HepG2 (cell line): ENCODE results near the gene KCNH6. TPM values are rescaled to one million over a fixed set of nuclear protein-coding genes. Genes with fewer than 3 reads are reported as not detected.
A peak's percentile ranks its signal among the peaks of the same experiment; 100 is the strongest.

Experiments
- ARHGAP35 ChIP-seq: sonication (generic); formaldehyde crosslinking; IDR thresholded peaks from 2 replicates; pipeline ENCODE4 v1.9.0; 2022; ENCODE audit warnings: mild to moderate bottlenecking, inconsistent platforms, moderate library complexity, missing genetic modification reagents, borderline replicate concordance
- ARID4A ChIP-seq: sonication (generic); formaldehyde crosslinking; IDR thresholded peaks from 2 replicates; pipeline ENCODE4 v1.5.0; 2020; ENCODE audit warnings: mild to moderate bottlenecking, missing genetic modification reagents, borderline replicate concordance
- ERF ChIP-seq: IDR thresholded peaks from 2 replicates; pipeline ENCODE4 v1.6.1; 2018; ENCODE audit warnings: missing biosample characterization, missing genetic modification reagents
- MBD4 ChIP-seq: IDR thresholded peaks from 2 replicates; pipeline ENCODE4 v1.6.1; 2012; ENCODE audit warnings: low read length, inconsistent platforms, borderline replicate concordance
- MYNN ChIP-seq: sonication (generic); formaldehyde crosslinking; IDR thresholded peaks from 2 replicates; pipeline ENCODE4 v1.4.0; 2020; ENCODE audit warnings: mild to moderate bottlenecking, low read depth, missing genetic modification reagents
- NAIF1 ChIP-seq: sonication (generic); formaldehyde crosslinking; IDR thresholded peaks from 2 replicates; pipeline ENCODE4 v1.5.0; 2020; ENCODE audit warnings: mild to moderate bottlenecking, missing genetic modification reagents, borderline replicate concordance
- SMYD3 ChIP-seq: sonication (generic); formaldehyde crosslinking; IDR thresholded peaks from 2 replicates; pipeline ENCODE4 v1.8.1; 2023; ENCODE audit warnings: mild to moderate bottlenecking, missing genetic modification reagents
- TAF15 ChIP-seq: fragments of 200-400 bp; formaldehyde crosslinking; IDR thresholded peaks from one replicate; pipeline ENCODE4 v1.6.1; 2018; ENCODE audit warnings: mild to moderate bottlenecking, low read depth, low read length; ENCODE audit not compliant: poor library complexity, severe bottlenecking
- ZNF10 ChIP-seq: sonication (generic); formaldehyde crosslinking; IDR thresholded peaks from 2 replicates; pipeline ENCODE4 v1.4.0; 2020; ENCODE audit warnings: mild to moderate bottlenecking, low read depth, missing genetic modification reagents, borderline replicate concordance
- ZNF101 ChIP-seq: sonication (generic); formaldehyde crosslinking; IDR thresholded peaks from 2 replicates; pipeline ENCODE4 v1.4.0; 2020; ENCODE audit warnings: mild to moderate bottlenecking, low read depth, missing genetic modification reagents, borderline replicate concordance
- ZNF30 ChIP-seq: sonication (generic); formaldehyde crosslinking; IDR thresholded peaks from 2 replicates; pipeline ENCODE4 v1.5.0; 2020; ENCODE audit warnings: mild to moderate bottlenecking, missing genetic modification reagents
- ZNF451 ChIP-seq: sonication (generic); formaldehyde crosslinking; IDR thresholded peaks from 2 replicates; pipeline ENCODE4 v1.5.0; 2020; ENCODE audit warnings: mild to moderate bottlenecking, missing genetic modification reagents
- ZNF460 ChIP-seq: sonication (generic); formaldehyde crosslinking; IDR thresholded peaks from 2 replicates; pipeline ENCODE4 v1.5.1; 2020; ENCODE audit warnings: missing genetic modification reagents, mild to moderate bottlenecking, borderline replicate concordance
- polyA plus RNA-seq, 8 experiments: library from polyadenylated mRNA; depleted of rRNA in 3 of 8; stranded (reverse) in 7 of 8; unstranded in 1 of 8; fragments of >200 nt; fragmentation: Illumina TruSeq in 4 of 8; extraction: Trizol in 4 of 8; gene quantifications; 2 replicates each; pipeline versions ENCODE4 v1.2.1 to v1.2.3, GENCODE V29; 2011 to 2016; ENCODE audit warnings: low read depth in 4 of 8, missing spikeins in 1 of 8, mixed read lengths in 1 of 8; ENCODE audit not compliant: insufficient read depth in 1 of 8
- total RNA-seq, 5 experiments: library from RNA; depleted of rRNA; stranded (reverse); fragments of >200 nt; fragmentation: Illumina TruSeq; extraction: Trizol; gene quantifications; 2 replicates each; pipeline ENCODE4 v1.2.3, GENCODE V29; 2016; ENCODE audit warnings: low read depth in 1 of 5
- TF ChIP-seq, protein P1 (sequence below): IDR thresholded peaks from 2 replicates; pipeline ENCODE4 v1.6.1; 2016; ENCODE audit warnings: missing biosample characterization, missing genetic modification reagents, low read depth
- TF ChIP-seq, protein P2 (sequence below): IDR thresholded peaks from 2 replicates; pipeline ENCODE4 v1.4.0; 2020; ENCODE audit warnings: mild to moderate bottlenecking, missing genetic modification reagents
- TF ChIP-seq, protein P3 (sequence below): sonication (generic); formaldehyde crosslinking; IDR thresholded peaks from 2 replicates; pipeline ENCODE4 v1.9.0; 2021; ENCODE audit warnings: missing genetic modification reagents, mild to moderate bottlenecking, borderline replicate concordance

Gene KCNH6
- total and polyA plus RNA-seq, 2 of the 13 experiments (the other 11 are each of a cell fraction or from before 2014, with no cell fraction given) = 0.05 to 0.18 TPM

GRCh38 chr17:63549946-63550816 is 27.0 kb downstream of the KCNH6 start, which contains the start of gene DCAF7 (continued):
- peak; percentile 96 for TF ChIP-seq TAF15
- TF ChIP-seq, protein P1, sequence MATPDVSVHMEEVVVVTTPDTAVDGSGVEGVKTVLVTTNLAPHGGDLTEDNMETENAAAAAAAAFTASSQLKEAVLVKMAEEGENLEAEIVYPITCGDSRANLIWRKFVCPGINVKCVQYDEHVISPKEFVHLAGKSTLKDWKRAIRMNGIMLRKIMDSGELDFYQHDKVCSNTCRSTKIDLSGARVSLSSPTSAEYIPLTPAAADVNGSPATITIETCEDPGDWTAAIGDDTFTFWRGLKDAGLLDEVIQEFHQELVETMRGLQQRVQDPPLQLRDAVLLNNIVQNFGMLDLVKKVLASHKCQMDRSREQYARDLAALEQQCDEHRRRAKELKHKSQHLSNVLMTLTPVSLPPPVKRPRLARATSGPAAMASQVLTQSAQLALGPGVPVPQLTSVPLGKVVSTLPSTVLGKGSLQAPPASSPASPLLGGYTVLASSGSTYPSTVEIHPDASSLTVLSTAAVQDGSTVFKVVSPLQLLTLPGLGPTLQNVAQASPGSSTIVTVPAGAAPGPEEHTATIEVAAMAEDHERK = peak; percentile 65; the same call in 1 of the 2 replicates
- peak; percentile 95 for TF ChIP-seq ARHGAP35 (CRISPR knock-in tag)
- TF ChIP-seq NAIF1 (CRISPR knock-in tag) = peak; percentile 85; the same call in 1 of the 2 replicates
- TF ChIP-seq SMYD3 (CRISPR knock-in tag) = 0 out of 2 replicates have a peak, but pooled peaks have one; percentile 51
- no peak for TF ChIP-seq MBD4
- peak; percentile 86 for TF ChIP-seq ERF (CRISPR knock-in tag)
- peak; percentile 98 for TF ChIP-seq ARID4A (CRISPR knock-in tag)
- TF ChIP-seq, protein P2, sequence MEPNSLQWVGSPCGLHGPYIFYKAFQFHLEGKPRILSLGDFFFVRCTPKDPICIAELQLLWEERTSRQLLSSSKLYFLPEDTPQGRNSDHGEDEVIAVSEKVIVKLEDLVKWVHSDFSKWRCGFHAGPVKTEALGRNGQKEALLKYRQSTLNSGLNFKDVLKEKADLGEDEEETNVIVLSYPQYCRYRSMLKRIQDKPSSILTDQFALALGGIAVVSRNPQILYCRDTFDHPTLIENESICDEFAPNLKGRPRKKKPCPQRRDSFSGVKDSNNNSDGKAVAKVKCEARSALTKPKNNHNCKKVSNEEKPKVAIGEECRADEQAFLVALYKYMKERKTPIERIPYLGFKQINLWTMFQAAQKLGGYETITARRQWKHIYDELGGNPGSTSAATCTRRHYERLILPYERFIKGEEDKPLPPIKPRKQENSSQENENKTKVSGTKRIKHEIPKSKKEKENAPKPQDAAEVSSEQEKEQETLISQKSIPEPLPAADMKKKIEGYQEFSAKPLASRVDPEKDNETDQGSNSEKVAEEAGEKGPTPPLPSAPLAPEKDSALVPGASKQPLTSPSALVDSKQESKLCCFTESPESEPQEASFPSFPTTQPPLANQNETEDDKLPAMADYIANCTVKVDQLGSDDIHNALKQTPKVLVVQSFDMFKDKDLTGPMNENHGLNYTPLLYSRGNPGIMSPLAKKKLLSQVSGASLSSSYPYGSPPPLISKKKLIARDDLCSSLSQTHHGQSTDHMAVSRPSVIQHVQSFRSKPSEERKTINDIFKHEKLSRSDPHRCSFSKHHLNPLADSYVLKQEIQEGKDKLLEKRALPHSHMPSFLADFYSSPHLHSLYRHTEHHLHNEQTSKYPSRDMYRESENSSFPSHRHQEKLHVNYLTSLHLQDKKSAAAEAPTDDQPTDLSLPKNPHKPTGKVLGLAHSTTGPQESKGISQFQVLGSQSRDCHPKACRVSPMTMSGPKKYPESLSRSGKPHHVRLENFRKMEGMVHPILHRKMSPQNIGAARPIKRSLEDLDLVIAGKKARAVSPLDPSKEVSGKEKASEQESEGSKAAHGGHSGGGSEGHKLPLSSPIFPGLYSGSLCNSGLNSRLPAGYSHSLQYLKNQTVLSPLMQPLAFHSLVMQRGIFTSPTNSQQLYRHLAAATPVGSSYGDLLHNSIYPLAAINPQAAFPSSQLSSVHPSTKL (CRISPR knock-in tag) = peak; percentile 60
- TF ChIP-seq ZNF451 = peak; percentile 98
- TF ChIP-seq ZNF30 (CRISPR knock-in tag) = 0 out of 2 replicates have a peak, but pooled peaks have one; percentile 14
- TF ChIP-seq ZNF10 (CRISPR knock-in tag) = no peak
- no peak; the same call in 1 of the 2 replicates for TF ChIP-seq ZNF460 (CRISPR knock-in tag)
- TF ChIP-seq MYNN (CRISPR knock-in tag) = peak; percentile 85; the same call in 1 of the 2 replicates
- TF ChIP-seq, protein P3, sequence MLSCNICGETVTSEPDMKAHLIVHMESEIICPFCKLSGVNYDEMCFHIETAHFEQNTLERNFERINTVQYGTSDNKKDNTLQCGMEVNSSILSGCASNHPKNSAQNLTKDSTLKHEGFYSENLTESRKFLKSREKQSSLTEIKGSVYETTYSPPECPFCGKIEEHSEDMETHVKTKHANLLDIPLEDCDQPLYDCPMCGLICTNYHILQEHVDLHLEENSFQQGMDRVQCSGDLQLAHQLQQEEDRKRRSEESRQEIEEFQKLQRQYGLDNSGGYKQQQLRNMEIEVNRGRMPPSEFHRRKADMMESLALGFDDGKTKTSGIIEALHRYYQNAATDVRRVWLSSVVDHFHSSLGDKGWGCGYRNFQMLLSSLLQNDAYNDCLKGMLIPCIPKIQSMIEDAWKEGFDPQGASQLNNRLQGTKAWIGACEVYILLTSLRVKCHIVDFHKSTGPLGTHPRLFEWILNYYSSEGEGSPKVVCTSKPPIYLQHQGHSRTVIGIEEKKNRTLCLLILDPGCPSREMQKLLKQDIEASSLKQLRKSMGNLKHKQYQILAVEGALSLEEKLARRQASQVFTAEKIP = no peak
- TF ChIP-seq ZNF101 (CRISPR knock-in tag) = no peak
